ENCODE measurements around the gene VAC14. TPM values are rescaled to one million over a fixed set of nuclear protein-coding genes. Genes with fewer than 3 reads are reported as not detected.

VAC14 gene
- total RNA-seq, 4 donors from 2014 or later: 44.0 to 106 (median 64.5) TPM

- H3K4me1 ChIP-seq: peaks cover 0 to 50% (median 0%) of the 10 kb centered on the region in 4 donors
- no peak for DNase-seq
- H3K27me3 ChIP-seq: no peaks in the 10 kb centered on the region
- H3K4me3 ChIP-seq: no peak overlapping the region
- TF ChIP-seq CTCF (IDR thresholded peaks at IDR 0.05): no peak
- no peak for TF ChIP-seq POLR2A (IDR thresholded peaks at IDR 0.05)
- H3K36me3 ChIP-seq: peaks cover 0 to 3% (median 0%) of the 10 kb centered on the region in 3 donors
- peak overlapping the region in 2 of 4 donors; percentile 48 to 87 for H3K27ac ChIP-seq
- no peaks in the 10 kb centered on the region for H3K9me3 ChIP-seq
Measured at GRCh38 chr16:70705056-70705455, 95.9 kb downstream of the VAC14 start.

DNA sequence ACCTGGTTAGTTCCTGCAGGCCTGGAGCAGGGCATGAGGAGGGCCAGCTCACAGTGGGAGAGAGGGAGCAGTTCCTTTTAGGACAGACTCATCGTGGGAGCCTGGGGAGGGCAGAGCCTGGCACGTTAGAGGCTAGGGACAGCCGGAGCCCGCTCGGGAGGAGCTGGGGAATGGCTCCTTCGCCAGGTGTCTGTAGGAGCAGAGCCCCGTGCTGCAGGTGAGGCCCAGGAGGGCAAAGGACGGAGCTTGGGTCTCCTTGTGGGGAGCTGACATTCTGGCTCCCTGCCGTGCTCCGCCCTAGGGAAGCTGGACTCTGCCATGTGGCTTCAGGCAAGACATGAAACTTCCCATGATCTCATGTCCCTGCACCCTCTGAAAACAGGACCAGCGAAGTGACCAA, 96.4 kb downstream of the VAC14 start:
- TF ChIP-seq POLR2A (IDR thresholded peaks at IDR 0.05) (no peak), CTCF (IDR thresholded peaks at IDR 0.05) (no peak)
- H3K27ac ChIP-seq: peak overlapping the region in 3 of 4 donors; percentile 48 to 87 (median 55)
- peaks cover 0 to 3% (median 0%) of the 10 kb centered on the region in 3 donors for H3K36me3 ChIP-seq
- no peaks in the 10 kb centered on the region for H3K27me3 ChIP-seq
- no peak overlapping the region for H3K4me3 ChIP-seq
- DNase-seq: no peak
- no peaks in the 10 kb centered on the region for H3K9me3 ChIP-seq
- H3K4me1 ChIP-seq: peaks cover 0 to 50% (median 0%) of the 10 kb centered on the region in 4 donors

GRCh38 chr16:70703835-70704381, 97.0 kb downstream of the VAC14 start:
- H3K4me1 ChIP-seq: peaks cover 0 to 50% (median 0%) of the 10 kb centered on the region in 4 donors
- no peaks in the 10 kb centered on the region for H3K27me3 ChIP-seq
- H3K27ac ChIP-seq: peak overlapping the region; percentile 37 to 87 (median 52)
- no peak overlapping the region for H3K4me3 ChIP-seq
- H3K36me3 ChIP-seq: peaks cover 0 to 7% (median 0%) of the 10 kb centered on the region in 3 donors
- no peaks in the 10 kb centered on the region for H3K9me3 ChIP-seq
- no peak for DNase-seq
- TF ChIP-seq CTCF (IDR thresholded peaks at IDR 0.05) (no peak), POLR2A (IDR thresholded peaks at IDR 0.05) (no peak)

DNA sequence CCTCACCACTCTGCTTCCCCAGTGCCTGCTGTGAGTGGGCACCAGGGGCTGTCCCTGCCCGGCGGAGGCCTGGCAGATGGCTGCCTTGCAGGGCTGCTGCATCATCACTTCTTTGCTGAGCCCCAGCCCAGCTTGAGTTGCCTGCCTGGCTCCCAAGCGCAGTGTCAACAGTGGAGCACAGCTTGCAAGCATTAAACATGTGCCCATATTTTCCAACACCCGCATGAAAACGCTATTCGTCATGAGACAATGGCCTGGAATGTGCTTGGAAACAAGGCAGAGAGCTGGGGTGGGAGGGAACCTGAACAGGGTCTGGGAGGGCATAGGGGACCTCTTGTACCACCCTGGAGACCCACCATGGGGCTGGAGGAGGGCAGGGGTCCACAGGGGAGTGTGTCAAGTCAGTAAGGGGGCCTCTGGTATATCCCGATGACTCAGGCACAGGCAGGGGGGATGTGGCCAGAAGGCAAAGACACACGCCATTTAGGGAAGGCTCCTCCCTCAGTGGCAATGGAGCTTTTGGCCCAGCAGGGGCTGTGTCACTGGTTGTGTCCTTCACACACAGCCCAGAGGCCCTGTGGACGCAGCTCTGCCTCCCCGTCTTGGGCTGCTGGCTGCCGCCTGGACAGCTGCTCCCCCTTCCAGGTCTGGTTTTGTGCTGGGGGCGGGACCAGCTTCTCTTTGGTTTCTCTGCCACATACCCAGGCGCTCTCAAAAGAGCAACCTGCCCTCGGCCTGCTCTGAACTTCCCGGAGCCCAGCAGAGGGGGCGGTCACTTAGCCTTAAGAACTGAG, 97.7 kb downstream of the VAC14 start:
- H3K4me1 ChIP-seq: peaks cover 0 to 50% (median 0%) of the 10 kb centered on the region in 4 donors
- H3K36me3 ChIP-seq: peaks cover 0 to 4% (median 0%) of the 10 kb centered on the region in 3 donors
- DNase-seq: no peak
- TF ChIP-seq POLR2A (IDR thresholded peaks at IDR 0.05) (no peak), CTCF (IDR thresholded peaks at IDR 0.05) (peak in 1 of 6 experiments; percentile 23)
- H3K4me3 ChIP-seq: no peak overlapping the region
- no peaks in the 10 kb centered on the region for H3K27me3 ChIP-seq
- H3K9me3 ChIP-seq: no peaks in the 10 kb centered on the region
- peak overlapping the region; percentile 37 to 87 (median 52) for H3K27ac ChIP-seq

DNA sequence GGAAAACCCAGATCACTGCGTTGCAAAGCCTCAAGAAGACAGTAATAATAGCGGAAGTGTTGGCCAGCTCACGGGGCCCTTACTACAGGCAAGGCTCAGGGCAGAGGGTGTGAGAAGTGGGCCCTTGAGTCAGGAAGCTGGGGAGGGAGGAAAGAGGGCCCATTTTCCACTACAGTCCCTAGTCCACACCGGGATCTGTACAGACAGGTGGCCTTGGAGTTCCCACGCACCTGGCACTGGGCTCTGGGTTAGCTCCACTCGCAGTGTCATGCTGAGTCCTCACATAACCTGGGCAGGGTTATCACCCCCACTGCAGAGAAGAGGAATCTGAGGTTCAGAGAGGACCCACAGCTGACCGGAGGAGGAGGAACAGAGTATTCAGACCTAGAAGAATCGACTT, 98.3 kb downstream of the VAC14 start:
- Histone ChIP-seq H3K9me3 (no peaks in the 10 kb centered on the region), H3K4me3 (no peak overlapping the region), H3K4me1 (peaks cover 0 to 51% (median 0%) of the 10 kb centered on the region in 4 donors), H3K36me3 (peaks cover 0 to 4% (median 0%) of the 10 kb centered on the region in 3 donors), H3K27me3 (no peaks in the 10 kb centered on the region), H3K27ac (peak overlapping the region; percentile 37 to 87 (median 52))
- TF ChIP-seq POLR2A (IDR thresholded peaks at IDR 0.05): no peak
- TF ChIP-seq CTCF (IDR thresholded peaks at IDR 0.05): no peak
- no peak for DNase-seq

Data from Peyer's patch (tissue), 4 donors.